Peyer's patch (tissue), 4 donors: Measurements from ENCODE around the gene KIRREL3. TPM values are rescaled to one million over a fixed set of nuclear protein-coding genes. Genes with fewer than 3 reads are reported as not detected.

ENCODE experiments used
- DNase-seq, 3 donors: peaks; one replicate each; pipeline ENCODE4 v3.0.0-alpha.2; 2017 to 2019
- H3K27ac ChIP-seq, 4 donors: fragments of 200-600 bp; sonication (generic); one replicate each; pipeline ENCODE4 v1.5.1; 2016 to 2019
- H3K27me3 ChIP-seq, 2 donors: fragments of 200-600 bp; sonication (generic); one replicate each; pipeline ENCODE4 v1.5.1; 2019
- H3K36me3 ChIP-seq, 3 donors: fragments of 200-600 bp; sonication (generic); one replicate each; pipeline ENCODE4 v1.5.1; 2016 to 2019
- H3K4me1 ChIP-seq, 4 donors: fragments of 200-600 bp; sonication (generic); one replicate each; pipeline ENCODE4 v1.5.1; 2016 to 2019
- H3K4me3 ChIP-seq, 4 donors: fragments of 200-600 bp; sonication (generic); 1 replicate in 3 of 4; 2 replicates in 1 of 4; pipeline ENCODE4 v1.5.1; 2016 to 2019; ENCODE audit warnings: mild to moderate bottlenecking in 1 of 4
- H3K9me3 ChIP-seq, 4 donors: fragments of 200-600 bp; sonication (generic); one replicate each; pipeline ENCODE4 v1.5.1; 2016 to 2019; ENCODE audit warnings: mild to moderate bottlenecking in 1 of 4
- POLR2A ChIP-seq, 2 donors: fragments of 450-650 bp; IDR thresholded peaks; one replicate each; pipeline ENCODE4 v1.5.1; 2017; ENCODE audit warnings: antibody characterized with exemption in 2 of 2, mild to moderate bottlenecking in 2 of 2, moderate library complexity in 2 of 2
- total RNA-seq, 4 donors: library from RNA; depleted of rRNA; stranded (reverse); fragments of >200 nt; gene quantifications; one replicate each; pipeline ENCODE4 v1.1.0, GENCODE V29; 2016
- TF ChIP-seq, protein P1 (sequence below), 6 experiments: fragments of 450-650 bp in 4 of 6; fragments of 200-600 bp in 2 of 6; sonication (generic) in 1 of 6; IDR thresholded peaks; one replicate each; pipeline ENCODE4 v1.5.1; 2017 to 2019; ENCODE audit warnings: antibody characterized with exemption in 6 of 6, mild to moderate bottlenecking in 3 of 6, moderate library complexity in 1 of 6

The KIRREL3 gene
- total RNA-seq, 4 donors from 2014 or later: 0.83 TPM; not detected in 3

GRCh38 chr11:127027789-127028188 lies 27.2 kb upstream of the KIRREL3 start:
- no peak for DNase-seq
- Histone ChIP-seq H3K27ac (no peak overlapping the region), H3K4me1 (no peaks in the 10 kb centered on the region), H3K4me3 (no peak overlapping the region), H3K36me3 (no peaks in the 10 kb centered on the region), H3K27me3 (peaks cover 0 to 3% of the 10 kb centered on the region in 2 donors), H3K9me3 (no peaks in the 10 kb centered on the region)
- no peak for TF ChIP-seq POLR2A (IDR thresholded peaks at IDR 0.05)
- TF ChIP-seq, protein P1, sequence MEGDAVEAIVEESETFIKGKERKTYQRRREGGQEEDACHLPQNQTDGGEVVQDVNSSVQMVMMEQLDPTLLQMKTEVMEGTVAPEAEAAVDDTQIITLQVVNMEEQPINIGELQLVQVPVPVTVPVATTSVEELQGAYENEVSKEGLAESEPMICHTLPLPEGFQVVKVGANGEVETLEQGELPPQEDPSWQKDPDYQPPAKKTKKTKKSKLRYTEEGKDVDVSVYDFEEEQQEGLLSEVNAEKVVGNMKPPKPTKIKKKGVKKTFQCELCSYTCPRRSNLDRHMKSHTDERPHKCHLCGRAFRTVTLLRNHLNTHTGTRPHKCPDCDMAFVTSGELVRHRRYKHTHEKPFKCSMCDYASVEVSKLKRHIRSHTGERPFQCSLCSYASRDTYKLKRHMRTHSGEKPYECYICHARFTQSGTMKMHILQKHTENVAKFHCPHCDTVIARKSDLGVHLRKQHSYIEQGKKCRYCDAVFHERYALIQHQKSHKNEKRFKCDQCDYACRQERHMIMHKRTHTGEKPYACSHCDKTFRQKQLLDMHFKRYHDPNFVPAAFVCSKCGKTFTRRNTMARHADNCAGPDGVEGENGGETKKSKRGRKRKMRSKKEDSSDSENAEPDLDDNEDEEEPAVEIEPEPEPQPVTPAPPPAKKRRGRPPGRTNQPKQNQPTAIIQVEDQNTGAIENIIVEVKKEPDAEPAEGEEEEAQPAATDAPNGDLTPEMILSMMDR (IDR thresholded peaks at IDR 0.05): no peak

DNA sequence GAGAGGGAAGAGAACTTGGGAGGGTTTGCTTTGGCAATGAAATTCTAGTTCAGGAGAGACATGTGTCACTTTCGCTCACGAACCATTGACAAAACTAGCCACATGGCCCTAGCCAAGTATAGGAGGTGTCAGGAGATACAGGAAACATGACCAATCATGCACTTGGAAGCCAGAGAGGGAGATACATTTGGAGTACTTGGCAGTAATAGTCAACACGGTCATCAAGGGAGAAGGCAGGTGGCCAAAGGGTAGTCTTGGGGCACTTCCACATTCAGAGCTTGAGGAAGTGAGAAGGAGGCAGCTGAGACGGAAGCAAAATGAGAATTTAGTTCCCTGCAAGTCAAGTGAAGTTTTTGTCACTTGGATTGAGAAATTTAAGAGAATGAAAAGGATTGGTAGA lies 26.4 kb upstream of the KIRREL3 start:
- TF ChIP-seq POLR2A (IDR thresholded peaks at IDR 0.05): no peak
- TF ChIP-seq, protein P1 (IDR thresholded peaks at IDR 0.05): no peak
- no peak overlapping the region for H3K4me3 ChIP-seq
- H3K4me1 ChIP-seq: no peaks in the 10 kb centered on the region
- DNase-seq: no peak
- H3K27me3 ChIP-seq: no peaks in the 10 kb centered on the region
- H3K9me3 ChIP-seq: no peaks in the 10 kb centered on the region
- no peaks in the 10 kb centered on the region for H3K36me3 ChIP-seq
- no peak overlapping the region for H3K27ac ChIP-seq

GRCh38 chr11:127023991-127024390 lies 23.4 kb upstream of the KIRREL3 start:
- H3K27me3 ChIP-seq: no peaks in the 10 kb centered on the region
- no peak overlapping the region for H3K4me3 ChIP-seq
- H3K9me3 ChIP-seq: no peaks in the 10 kb centered on the region
- DNase-seq: no peak
- no peaks in the 10 kb centered on the region for H3K36me3 ChIP-seq
- TF ChIP-seq POLR2A (IDR thresholded peaks at IDR 0.05): no peak
- TF ChIP-seq, protein P1 (IDR thresholded peaks at IDR 0.05): no peak
- no peaks in the 10 kb centered on the region for H3K4me1 ChIP-seq
- H3K27ac ChIP-seq: no peak overlapping the region

DNA sequence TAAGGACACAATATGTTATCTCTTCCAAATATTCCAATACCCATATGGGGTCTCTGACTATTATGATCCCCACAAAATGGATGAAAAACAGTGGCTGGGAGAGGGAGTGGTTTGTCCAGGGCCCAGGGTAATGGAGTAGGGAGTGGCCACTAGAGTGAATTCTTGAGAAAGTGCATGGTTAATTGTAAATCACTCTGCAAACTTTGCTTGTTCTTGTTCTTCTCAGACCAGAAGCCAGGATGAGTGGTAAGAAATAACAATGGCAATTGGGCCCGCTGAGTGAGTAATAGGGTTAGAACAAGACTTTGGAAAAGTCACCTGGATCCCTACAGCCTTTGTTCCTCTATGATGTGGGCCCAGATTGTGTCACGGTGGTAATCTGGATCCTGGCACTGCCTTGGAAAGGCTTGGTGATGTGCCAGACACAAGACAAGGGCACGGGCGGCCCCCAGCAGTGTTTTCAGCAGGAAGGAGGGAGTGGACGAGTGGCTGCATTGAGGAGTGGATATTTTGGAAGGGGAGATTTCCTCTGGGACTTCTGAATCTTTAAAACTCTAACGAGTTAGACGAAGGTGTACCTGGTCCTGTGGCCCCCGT lies 18.2 kb upstream of the KIRREL3 start:
- no peaks in the 10 kb centered on the region for H3K9me3 ChIP-seq
- no peaks in the 10 kb centered on the region for H3K36me3 ChIP-seq
- H3K27me3 ChIP-seq: no peaks in the 10 kb centered on the region
- no peak overlapping the region for H3K27ac ChIP-seq
- no peaks in the 10 kb centered on the region for H3K4me1 ChIP-seq
- TF ChIP-seq, protein P1 (IDR thresholded peaks at IDR 0.05): no peak
- no peak for TF ChIP-seq POLR2A (IDR thresholded peaks at IDR 0.05)
- no peak overlapping the region for H3K4me3 ChIP-seq
- no peak for DNase-seq

DNA sequence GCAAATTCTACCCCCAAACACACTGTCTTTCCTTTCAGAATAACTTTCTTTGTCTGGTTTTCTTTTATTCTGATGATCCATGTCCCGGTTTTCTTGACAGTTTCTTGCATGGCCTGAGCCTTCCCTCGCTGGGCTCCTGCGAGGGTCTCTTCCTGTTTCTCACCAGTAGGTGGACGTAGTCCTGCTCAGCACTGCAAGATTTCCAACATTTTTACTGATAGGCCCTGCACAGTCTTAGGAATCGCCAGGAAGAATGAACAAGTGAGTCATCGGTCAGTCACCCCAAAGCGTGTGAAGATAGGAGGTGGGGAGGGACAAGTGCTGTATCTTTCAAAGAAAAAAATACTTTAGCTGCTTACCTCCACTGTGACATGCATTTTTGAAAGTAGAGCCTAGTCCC lies 16.9 kb upstream of the KIRREL3 start:
- H3K36me3 ChIP-seq: no peaks in the 10 kb centered on the region
- no peak for DNase-seq
- no peak overlapping the region for H3K27ac ChIP-seq
- no peaks in the 10 kb centered on the region for H3K4me1 ChIP-seq
- no peaks in the 10 kb centered on the region for H3K9me3 ChIP-seq
- H3K4me3 ChIP-seq: no peak overlapping the region
- TF ChIP-seq, protein P1 (IDR thresholded peaks at IDR 0.05): no peak
- TF ChIP-seq POLR2A (IDR thresholded peaks at IDR 0.05): no peak
- H3K27me3 ChIP-seq: no peaks in the 10 kb centered on the region

GRCh38 chr11:127013550-127013949 lies 13.0 kb upstream of the KIRREL3 start:
- Histone ChIP-seq H3K36me3 (no peaks in the 10 kb centered on the region), H3K4me1 (no peaks in the 10 kb centered on the region), H3K9me3 (no peaks in the 10 kb centered on the region), H3K27me3 (no peaks in the 10 kb centered on the region), H3K4me3 (no peak overlapping the region), H3K27ac (no peak overlapping the region)
- TF ChIP-seq, protein P1 (IDR thresholded peaks at IDR 0.05): no peak
- no peak for TF ChIP-seq POLR2A (IDR thresholded peaks at IDR 0.05)
- DNase-seq: no peak
